ENCODE results near the gene SNPH. TPM values are rescaled to one million over a fixed set of nuclear protein-coding genes. Genes with fewer than 3 reads are reported as not detected.

The SNPH gene
- total and polyA plus RNA-seq, 2 of the 8 experiments (the other 6 are each of a cell fraction or from before 2014, with no cell fraction given): 0.98 to 4.9 TPM

DNA sequence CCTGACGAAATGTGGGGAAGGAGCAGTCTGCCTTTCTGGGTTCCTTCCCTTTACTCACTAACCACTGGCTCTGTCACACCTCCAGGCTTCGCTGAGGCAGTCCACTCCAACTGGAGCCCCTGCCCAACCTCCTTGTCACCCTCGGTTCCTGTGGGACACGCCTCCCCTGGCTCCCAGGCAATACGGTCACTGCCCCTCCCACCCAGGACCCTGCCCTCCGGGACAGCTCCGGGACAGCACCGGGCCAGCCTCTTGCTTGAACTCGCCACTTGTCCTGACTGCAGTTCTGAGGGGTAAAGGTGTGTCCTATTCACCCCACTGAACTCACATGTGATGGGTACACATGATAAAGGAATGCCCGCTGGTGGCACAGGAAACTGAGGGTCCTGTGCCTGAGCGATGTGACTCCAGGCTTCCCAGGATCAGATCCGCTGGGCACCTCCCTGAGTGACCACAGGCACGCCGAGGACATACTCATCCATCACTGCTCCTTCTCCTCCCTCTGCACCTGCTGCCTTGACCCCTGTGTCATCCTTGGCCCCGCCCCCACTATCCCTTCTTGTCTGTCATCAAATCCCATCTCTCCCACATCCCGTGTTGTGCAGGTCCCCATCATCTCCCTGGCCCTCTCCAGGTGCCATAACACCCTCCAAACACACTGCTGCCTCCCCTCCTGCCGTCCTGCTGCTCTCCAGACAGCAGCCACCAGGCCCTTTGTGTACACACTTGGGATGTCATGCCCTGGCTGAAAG lies 55.0 kb downstream of the SNPH start:
- Histone ChIP-seq H3K18ac (ENCODE audit: extremely low read depth, low read length) (no peak overlapping the region), H4K91ac (replicated peaks; ENCODE audit: insufficient read length, low read length) (no peak overlapping the region)
- TF ChIP-seq, protein P1, sequence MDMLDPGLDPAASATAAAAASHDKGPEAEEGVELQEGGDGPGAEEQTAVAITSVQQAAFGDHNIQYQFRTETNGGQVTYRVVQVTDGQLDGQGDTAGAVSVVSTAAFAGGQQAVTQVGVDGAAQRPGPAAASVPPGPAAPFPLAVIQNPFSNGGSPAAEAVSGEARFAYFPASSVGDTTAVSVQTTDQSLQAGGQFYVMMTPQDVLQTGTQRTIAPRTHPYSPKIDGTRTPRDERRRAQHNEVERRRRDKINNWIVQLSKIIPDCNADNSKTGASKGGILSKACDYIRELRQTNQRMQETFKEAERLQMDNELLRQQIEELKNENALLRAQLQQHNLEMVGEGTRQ (IDR thresholded peaks at IDR 0.05; ENCODE audit: low read length): no peak
- TF ChIP-seq POLR2AphosphoS5 (IDR thresholded peaks at IDR 0.05; ENCODE audit: low read depth, low read length) (no peak), JUND (IDR thresholded peaks at IDR 0.05; ENCODE audit: low read length) (no peak), EGR1 (IDR thresholded peaks at IDR 0.05; ENCODE audit: borderline replicate concordance, low read depth, low read length) (no peak)

More for the DNA sequence above, 55.0 kb downstream of the SNPH start:
- no peak overlapping the region for H2BK15ac ChIP-seq (ENCODE audit: low read length)
- H4K8ac ChIP-seq (ENCODE audit: extremely low read depth, insufficient read depth, low read length): no peak overlapping the region; the same call in 1 of the 2 replicates
- H2BK12ac ChIP-seq (ENCODE audit: low read depth, low read length): no peak overlapping the region
- no peak overlapping the region; a peak in 1 of 7 replicates for H3K9ac ChIP-seq (replicated peaks in 1 of 4; ENCODE audit: extremely low read depth in 1 of 4, low read depth in 3 of 4, low read length in 3 of 4)
- H2BK5ac ChIP-seq (ENCODE audit: low read depth, low read length): no peak overlapping the region
- FAIRE-seq (no peak), DNase-seq (ENCODE audit: low read depth in 1 of 2, low spot score in 2 of 2) (no peak)
- peaks cover 0 to 2% (median under 1%) of the 10 kb centered on the region in 4 experiments; a peak in 3 of 7 replicates for H3K4me1 ChIP-seq (replicated peaks in 1 of 4; ENCODE audit: control insufficient read depth in 3 of 4, insufficient read depth in 4 of 4, low read length in 3 of 4)
- no peak overlapping the region for H3K23ac ChIP-seq (ENCODE audit: insufficient read length)
- H4K20me1 ChIP-seq (replicated peaks in 1 of 2; ENCODE audit: control insufficient read depth in 1 of 2, insufficient read depth in 2 of 2, low read length in 2 of 2): peaks cover 0 to 1% of the 10 kb centered on the region in 2 experiments
- H2AFZ ChIP-seq (ENCODE audit: low read length): no peak overlapping the region
- H3K79me1 ChIP-seq (ENCODE audit: low read depth, low read length): peaks cover 1% of the 10 kb centered on the region; the same call in 1 of the 2 replicates
- no peak overlapping the region for H2BK20ac ChIP-seq (ENCODE audit: low read length)
- no peak overlapping the region for H3K27ac ChIP-seq (ENCODE audit: low read depth, low read length)
- no peaks in the 10 kb centered on the region for H3K9me3 ChIP-seq (ENCODE audit: insufficient read depth in 2 of 2, low read depth in 1 of 2, low read length in 1 of 2)
- H2BK120ac ChIP-seq (replicated peaks; ENCODE audit: low read depth, low read length): no peak overlapping the region
- no peak overlapping the region for H3K14ac ChIP-seq (ENCODE audit: insufficient read length)
- no peak overlapping the region for H3K4ac ChIP-seq (replicated peaks; ENCODE audit: insufficient read length, low read depth, low read length)
- CTCF ChIA-PET (ENCODE audit: partially characterized antibody): interaction anchor here (1.0 to 3.6 kb wide), 8 partner anchors 9 to 183 kb away, joined by 3 to 28 read pairs (median 4); no protein-coding TSS in a partner anchor
- peaks cover 7% of the 10 kb centered on the region for H3K23me2 ChIP-seq (ENCODE audit: low read depth, low read length)
- no peak overlapping the region for H3K4me2 ChIP-seq (ENCODE audit: insufficient read depth in 1 of 2, low read depth in 2 of 2, low read length in 2 of 2)
- H3K36me3 ChIP-seq (ENCODE audit: control insufficient read depth in 2 of 4, insufficient read depth in 4 of 4, low read length in 3 of 4): no peaks in the 10 kb centered on the region
- H2AK5ac ChIP-seq (ENCODE audit: low read depth, low read length): no peak overlapping the region
- no peak overlapping the region for H3K4me3 ChIP-seq (ENCODE audit: extremely low read depth in 1 of 4, insufficient read depth in 2 of 4, low read depth in 3 of 4, low read length in 4 of 4)
- no peak overlapping the region for H3K56ac ChIP-seq (replicated peaks; ENCODE audit: insufficient read length, low read depth, low read length)
- peaks cover under 1 to 8% of the 10 kb centered on the region in 2 experiments; a peak in 3 of 4 replicates for H3K79me2 ChIP-seq (ENCODE audit: control insufficient read depth in 1 of 2, insufficient read depth in 2 of 2, low read length in 2 of 2)
- WGBS, 2 experiments (ENCODE audit: extremely low coverage in 1 of 2, insufficient coverage in 1 of 2, insufficient read length in 1 of 2, insufficient replicate concordance in 2 of 2, low coverage in 1 of 2, low lambda C conversion rate in 2 of 2, missing lambda C conversion rate in 1 of 2): 81% methylated on average over 13 of the region's 17 CpGs; no CpG with 5 or more reads in 1 of the 2 experiments
- no peak overlapping the region for H4K5ac ChIP-seq (ENCODE audit: insufficient read length, low read depth, low read length)
- POLR2A ChIA-PET (ENCODE audit: partially characterized antibody): interaction anchor here (0.9 to 2.4 kb wide), 3 partner anchors 11 to 106 kb away, joined by 3 to 6 read pairs (median 4); no protein-coding TSS in a partner anchor
- no peaks in the 10 kb centered on the region; a peak in 2 of 7 replicates for H3K27me3 ChIP-seq (replicated peaks in 1 of 4; ENCODE audit: control insufficient read depth in 3 of 4, extremely low read depth in 1 of 4, insufficient read depth in 3 of 4, low read length in 3 of 4)

Data from H1 (cell line).